ENCODE results near the gene PITRM1.

The PITRM1 gene

DNA sequence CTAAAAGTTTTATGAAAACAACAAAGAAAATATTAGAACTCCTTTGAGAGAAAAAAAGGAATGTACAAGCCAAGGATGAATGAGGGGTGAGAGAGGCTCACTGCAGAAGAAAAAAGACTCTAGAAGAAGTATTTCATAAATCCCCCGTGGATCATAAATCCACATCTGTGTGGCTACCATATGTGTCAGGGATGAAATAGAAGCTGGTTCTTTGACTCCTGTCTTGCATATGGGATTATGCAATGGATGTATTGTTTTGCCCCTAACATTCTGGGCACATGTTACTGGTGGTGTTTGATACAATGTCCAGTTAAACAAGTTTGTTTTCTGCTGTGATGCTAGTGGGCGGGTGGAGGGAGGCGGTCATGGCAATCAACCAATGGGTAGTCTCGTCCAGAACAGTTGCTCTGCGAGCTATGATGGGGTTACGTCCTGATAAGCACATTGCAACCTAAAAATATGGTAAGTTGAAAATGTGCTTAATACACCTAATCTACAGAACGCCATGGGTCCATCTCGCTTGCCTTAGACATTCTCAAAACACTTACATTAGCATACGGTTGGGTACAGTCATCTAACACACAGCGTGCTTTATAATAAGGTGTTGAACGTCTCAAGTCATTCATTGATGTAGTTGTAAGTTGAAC lies 34.1 kb upstream of the PITRM1 start:
- Mint-ChIP-seq H3K4me3 (no peak overlapping the region), H3K27me3 (peaks cover 7% of the 10 kb centered on the region), H3K36me3 (no peaks in the 10 kb centered on the region), H3K9me3 (no peaks in the 10 kb centered on the region), H3K27ac (no peak overlapping the region), H3K4me1 (no peaks in the 10 kb centered on the region)

DNA sequence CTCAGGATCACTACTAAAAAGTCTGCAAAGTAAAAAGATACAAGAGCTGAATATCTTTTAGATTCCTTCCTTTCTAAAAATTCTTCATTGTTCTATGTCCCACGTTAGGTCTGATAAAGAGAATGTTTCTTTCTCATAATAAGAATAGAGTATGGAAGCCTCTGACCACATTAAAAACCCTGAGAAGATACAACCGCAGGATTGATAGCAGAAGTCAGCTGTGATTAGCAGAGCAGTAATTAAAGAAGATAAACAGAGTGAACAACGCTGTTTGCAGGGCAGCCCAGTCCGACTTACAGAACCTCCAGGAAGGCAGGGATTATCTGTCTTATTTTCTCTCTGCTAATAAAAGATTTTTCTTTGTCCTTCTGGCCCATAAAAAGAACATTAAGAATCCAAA lies 31.4 kb upstream of the PITRM1 start:
- peaks cover 17% of the 10 kb centered on the region for H3K27me3 Mint-ChIP-seq
- H3K27ac Mint-ChIP-seq, result no peak overlapping the region

DNA sequence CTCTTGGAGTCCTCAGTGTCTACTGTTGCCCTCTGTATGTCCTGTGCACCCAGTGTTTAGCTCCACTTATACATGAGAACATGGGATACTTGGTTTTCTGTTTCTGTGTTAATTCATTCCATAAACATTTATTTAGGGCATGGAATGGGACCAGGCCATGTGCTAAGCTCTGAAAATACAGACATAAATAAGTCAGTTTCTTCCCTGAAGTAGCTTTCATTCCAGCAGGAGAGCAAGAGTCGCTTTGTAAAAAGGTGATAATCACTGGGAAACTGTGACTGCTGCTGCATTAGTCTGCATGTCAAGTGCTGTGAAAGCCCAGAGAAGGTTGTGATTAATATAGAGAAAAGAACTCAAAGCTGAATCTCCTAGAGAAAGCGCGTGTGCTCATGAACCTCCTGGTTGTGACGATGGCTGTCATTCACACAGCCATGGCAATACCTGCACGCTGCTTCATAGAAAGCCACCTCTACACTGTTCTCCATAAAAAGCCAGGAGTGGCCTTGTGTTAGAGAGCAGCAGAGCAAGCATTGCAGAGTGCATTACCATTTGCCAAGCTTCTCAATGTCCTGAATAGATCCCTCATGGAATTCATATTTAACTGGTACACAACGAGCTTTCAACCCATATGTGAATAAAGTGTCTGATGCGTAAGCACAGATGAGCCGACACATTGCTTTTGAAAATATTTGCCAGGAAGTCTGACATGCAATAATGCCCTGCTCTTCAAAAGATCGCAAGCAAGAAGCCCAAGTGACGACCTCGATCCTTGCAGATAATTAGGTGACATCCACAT lies 30.6 kb upstream of the PITRM1 start:
- Mint-ChIP-seq H3K27ac (no peak overlapping the region), H3K27me3 (peaks cover 21% of the 10 kb centered on the region), H3K4me1 (peaks cover 1% of the 10 kb centered on the region), H3K9me3 (no peaks in the 10 kb centered on the region), H3K36me3 (no peaks in the 10 kb centered on the region), H3K4me3 (no peak overlapping the region)

More for the DNA sequence above, 31.4 kb upstream of the PITRM1 start:
- no peak overlapping the region for H3K4me3 Mint-ChIP-seq
- no peaks in the 10 kb centered on the region for H3K9me3 Mint-ChIP-seq
- no peaks in the 10 kb centered on the region for H3K36me3 Mint-ChIP-seq
- H3K4me1 Mint-ChIP-seq, result no peaks in the 10 kb centered on the region

DNA sequence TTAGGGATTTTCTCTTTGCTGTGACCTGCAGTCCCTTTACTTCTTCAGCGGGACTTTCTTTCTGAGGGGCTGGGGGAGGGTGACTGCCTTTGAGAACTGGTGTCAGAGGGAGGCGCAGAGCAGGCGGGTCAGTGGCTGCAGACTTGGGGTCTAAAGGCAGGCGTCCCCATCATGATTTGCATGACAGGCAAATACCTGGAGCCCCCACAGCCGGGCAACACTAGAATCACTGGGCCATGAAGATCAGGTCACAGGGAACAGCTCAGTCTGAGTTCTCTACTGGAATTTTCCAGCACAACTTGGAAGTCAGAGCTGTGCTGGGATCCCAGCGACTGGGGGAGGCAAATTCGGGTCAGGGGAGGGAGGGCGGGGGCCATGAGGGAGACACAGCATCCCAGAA lies 29.2 kb upstream of the PITRM1 start:
- Mint-ChIP-seq H3K36me3 (no peaks in the 10 kb centered on the region), H3K27ac (no peak overlapping the region), H3K4me1 (peaks cover 9% of the 10 kb centered on the region), H3K27me3 (peaks cover 26% of the 10 kb centered on the region), H3K4me3 (no peak overlapping the region), H3K9me3 (no peaks in the 10 kb centered on the region)

DNA sequence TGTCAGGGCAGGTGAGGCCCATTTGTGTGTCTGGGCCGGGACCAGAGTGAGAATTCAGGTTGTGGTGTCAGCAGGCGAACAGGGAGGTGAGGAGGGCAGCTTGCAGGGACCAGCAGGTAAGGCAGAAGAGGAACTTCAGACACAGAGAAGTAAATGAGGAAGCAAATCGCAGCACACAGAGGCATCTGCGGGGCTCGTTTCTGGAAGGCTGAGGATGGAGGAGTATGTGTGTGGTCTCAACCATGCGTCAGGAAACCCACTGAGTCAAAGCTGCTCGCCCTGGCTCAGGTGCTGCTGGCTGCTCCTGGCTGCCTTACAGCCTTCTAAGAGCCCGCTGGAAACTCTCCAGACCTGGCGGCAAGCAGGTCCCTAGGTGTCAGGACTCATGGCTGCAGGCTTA lies 26.9 kb upstream of the PITRM1 start:
- H3K36me3 Mint-ChIP-seq, result no peaks in the 10 kb centered on the region
- H3K4me1 Mint-ChIP-seq, result peaks cover 9% of the 10 kb centered on the region
- no peaks in the 10 kb centered on the region for H3K9me3 Mint-ChIP-seq
- no peak overlapping the region for H3K4me3 Mint-ChIP-seq
- H3K27ac Mint-ChIP-seq, result no peak overlapping the region
- peaks cover 25% of the 10 kb centered on the region for H3K27me3 Mint-ChIP-seq

DNA sequence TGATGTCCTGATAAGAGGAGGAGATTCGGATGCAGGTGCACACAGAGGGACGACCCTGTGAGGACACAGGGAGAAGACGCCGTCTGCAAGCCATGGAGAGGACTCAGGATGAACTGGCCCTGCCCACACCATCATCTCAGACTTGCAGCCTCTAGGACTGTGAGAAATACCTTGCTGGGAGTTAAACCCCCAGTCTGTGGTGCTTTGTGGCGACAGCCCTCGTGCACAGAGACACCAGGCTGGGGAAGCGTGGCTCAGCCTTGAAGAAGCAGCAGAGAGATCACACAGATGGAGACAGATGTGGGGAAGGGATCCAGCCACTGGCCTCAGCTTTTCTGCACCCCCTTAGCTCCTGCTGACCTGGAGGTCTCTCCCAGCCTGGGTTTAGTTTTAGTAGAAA lies 26.3 kb upstream of the PITRM1 start:
- peaks cover 9% of the 10 kb centered on the region for H3K4me1 Mint-ChIP-seq
- no peaks in the 10 kb centered on the region for H3K9me3 Mint-ChIP-seq
- H3K27me3 Mint-ChIP-seq, result peaks cover 28% of the 10 kb centered on the region
- no peak overlapping the region for H3K27ac Mint-ChIP-seq
- no peaks in the 10 kb centered on the region for H3K36me3 Mint-ChIP-seq
- H3K4me3 Mint-ChIP-seq, result no peak overlapping the region

DNA sequence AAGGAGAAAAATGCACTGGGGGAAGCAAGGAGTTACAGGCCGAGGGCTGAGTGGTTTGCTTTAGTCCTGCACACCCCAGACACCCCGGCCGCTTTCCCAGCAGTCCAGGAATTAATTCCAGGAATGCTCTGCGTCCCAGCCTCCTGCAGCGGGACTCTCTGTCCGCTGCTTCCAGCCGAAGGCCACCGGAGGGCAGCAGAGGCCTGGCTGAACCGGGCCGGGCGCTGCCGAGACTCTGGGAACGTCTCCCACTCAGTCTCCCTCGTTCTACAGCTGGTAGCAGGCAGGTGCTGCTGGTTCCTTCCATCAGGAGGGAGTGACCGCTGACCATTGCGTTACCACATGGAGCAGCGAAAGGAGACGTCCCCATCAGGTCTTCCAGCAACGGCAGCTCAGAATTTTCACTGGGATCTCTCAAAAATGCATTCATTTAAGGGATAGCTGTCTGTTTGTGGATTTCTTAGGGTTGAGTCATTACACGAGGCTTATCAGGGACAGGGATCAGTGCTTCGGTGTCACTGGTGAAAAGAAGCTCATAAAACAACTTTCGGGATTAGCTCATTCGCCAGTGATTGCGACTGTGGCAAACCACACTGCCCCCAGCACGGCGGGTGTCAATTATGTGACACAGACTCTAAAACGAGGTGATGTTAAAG lies 24.9 kb upstream of the PITRM1 start:
- H3K9me3 Mint-ChIP-seq, result no peaks in the 10 kb centered on the region
- peaks cover 30% of the 10 kb centered on the region for H3K27me3 Mint-ChIP-seq

DNA sequence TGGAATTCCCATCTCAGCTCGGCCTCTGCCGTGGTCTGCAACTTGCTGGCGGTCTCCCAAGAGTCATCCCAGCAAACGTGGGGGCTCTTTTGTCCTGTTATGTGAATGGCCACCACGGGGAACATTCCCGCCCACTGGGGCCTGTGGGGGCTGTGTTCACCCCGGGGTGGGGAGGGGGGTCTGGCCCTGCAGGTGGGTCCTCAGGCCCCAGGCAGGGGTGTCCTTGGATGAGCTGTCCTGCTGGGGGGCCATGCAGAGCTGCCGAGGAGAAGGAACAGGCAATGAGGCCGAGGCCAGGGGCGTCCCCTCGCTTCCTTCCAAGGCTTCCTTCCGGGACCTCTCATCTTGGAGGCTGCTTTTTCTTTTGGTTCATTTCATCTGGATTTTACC lies 24.4 kb upstream of the PITRM1 start:
- peaks cover 30% of the 10 kb centered on the region for H3K27me3 Mint-ChIP-seq
- no peaks in the 10 kb centered on the region for H3K9me3 Mint-ChIP-seq
- H3K4me3 Mint-ChIP-seq, result no peak overlapping the region
- peaks cover 13% of the 10 kb centered on the region for H3K4me1 Mint-ChIP-seq
- H3K27ac Mint-ChIP-seq, result no peak overlapping the region
- H3K36me3 Mint-ChIP-seq, result no peaks in the 10 kb centered on the region

More for the DNA sequence above, 24.9 kb upstream of the PITRM1 start:
- peak overlapping the region; percentile 68 for H3K4me3 Mint-ChIP-seq
- H3K27ac Mint-ChIP-seq, result peak overlapping the region; percentile 51
- H3K36me3 Mint-ChIP-seq, result no peaks in the 10 kb centered on the region
- H3K4me1 Mint-ChIP-seq, result peaks cover 13% of the 10 kb centered on the region

DNA sequence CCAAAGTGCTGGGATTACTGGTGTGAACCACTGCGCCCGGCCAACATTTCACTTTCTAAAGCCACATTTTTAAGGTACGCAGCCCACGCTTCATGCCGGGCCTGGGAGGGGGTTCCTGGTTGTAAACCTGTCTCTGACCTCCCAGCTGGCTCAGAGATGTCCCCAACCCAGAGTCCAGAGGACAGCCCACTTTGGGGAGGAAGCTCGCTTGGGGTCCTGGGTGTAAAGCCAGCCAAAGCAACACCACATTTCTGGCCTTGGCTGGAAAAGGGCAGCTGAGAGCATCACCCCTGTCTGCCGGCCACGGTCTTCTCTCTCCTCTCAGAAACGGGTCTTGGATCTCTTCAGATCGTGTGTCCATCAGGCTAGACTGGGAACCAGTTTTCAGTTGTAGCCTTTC lies 23.9 kb upstream of the PITRM1 start:
- Mint-ChIP-seq H3K27ac (no peak overlapping the region), H3K4me1 (peaks cover 13% of the 10 kb centered on the region), H3K27me3 (peaks cover 27% of the 10 kb centered on the region), H3K36me3 (no peaks in the 10 kb centered on the region), H3K9me3 (no peaks in the 10 kb centered on the region), H3K4me3 (no peak overlapping the region)

DNA sequence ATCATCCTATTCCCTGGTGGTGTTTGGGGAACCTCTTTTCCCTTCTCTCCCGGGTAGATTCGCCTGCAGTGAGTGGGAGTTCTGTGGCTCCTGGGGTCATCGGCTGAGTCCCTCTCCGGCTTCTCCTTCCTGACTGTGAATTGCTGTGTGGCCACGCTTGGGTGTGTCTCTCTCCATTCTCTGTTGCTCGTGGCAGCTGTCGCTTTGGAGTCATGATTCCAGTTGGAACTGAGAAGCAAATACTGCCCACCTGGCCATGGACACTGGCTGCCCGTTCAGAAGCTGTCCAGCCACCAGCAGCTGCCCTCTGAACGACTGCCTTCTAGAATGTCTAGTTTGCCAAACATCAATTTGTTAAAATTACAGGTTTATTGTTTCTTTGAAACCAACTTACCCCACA lies 23.1 kb upstream of the PITRM1 start:
- no peak overlapping the region for H3K4me3 Mint-ChIP-seq
- H3K4me1 Mint-ChIP-seq, result peaks cover 13% of the 10 kb centered on the region
- no peaks in the 10 kb centered on the region for H3K9me3 Mint-ChIP-seq
- peaks cover 25% of the 10 kb centered on the region for H3K27me3 Mint-ChIP-seq
- H3K27ac Mint-ChIP-seq, result no peak overlapping the region
- H3K36me3 Mint-ChIP-seq, result no peaks in the 10 kb centered on the region

DNA sequence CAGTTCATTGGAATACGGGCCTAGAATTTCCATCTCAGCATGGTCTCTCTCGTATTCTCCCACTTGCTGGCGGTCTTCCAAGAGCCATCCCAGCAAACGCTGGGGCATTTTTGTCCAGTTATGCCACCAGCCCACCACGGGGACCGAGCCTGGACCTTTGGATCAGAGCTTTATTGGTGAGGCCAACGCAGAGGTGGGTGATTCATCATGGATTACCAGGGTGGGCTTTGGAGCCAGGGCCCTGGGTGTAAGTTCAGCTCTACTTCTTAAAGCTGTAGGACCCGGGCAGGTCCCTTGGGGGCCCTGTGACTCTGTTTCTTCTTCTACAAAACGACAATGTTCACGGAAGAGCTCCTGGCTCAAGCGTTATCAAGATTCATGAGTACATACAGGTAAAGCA lies 22.7 kb upstream of the PITRM1 start:
- peaks cover 13% of the 10 kb centered on the region for H3K4me1 Mint-ChIP-seq

DNA sequence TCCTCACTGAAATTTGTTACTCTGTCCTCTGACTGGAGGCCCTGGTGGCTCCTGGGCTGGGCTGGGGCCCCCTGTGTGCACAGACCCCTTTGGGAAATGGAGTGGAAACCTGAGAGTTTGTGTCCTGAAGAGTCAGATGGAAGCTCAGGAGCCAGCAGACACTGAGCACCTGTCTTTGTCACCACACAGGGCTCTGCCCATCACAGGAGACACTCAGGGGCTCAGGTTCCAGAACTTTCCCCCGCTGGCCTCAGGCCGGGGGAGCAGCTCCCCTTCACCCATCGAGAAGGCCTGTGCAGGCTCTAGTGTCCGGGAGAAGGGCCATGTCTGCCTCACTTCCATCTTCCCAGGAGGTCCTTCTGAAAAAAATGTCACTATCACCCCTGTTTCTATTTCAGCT lies 22.3 kb upstream of the PITRM1 start:
- Mint-ChIP-seq H3K36me3 (no peaks in the 10 kb centered on the region), H3K27me3 (peaks cover 19% of the 10 kb centered on the region), H3K4me3 (no peak overlapping the region), H3K9me3 (no peaks in the 10 kb centered on the region), H3K4me1 (peaks cover 13% of the 10 kb centered on the region), H3K27ac (no peak overlapping the region)

More for the DNA sequence above, 22.7 kb upstream of the PITRM1 start:
- Mint-ChIP-seq H3K27me3 (peaks cover 22% of the 10 kb centered on the region), H3K9me3 (no peaks in the 10 kb centered on the region), H3K4me3 (no peak overlapping the region), H3K27ac (no peak overlapping the region), H3K36me3 (no peaks in the 10 kb centered on the region)

DNA sequence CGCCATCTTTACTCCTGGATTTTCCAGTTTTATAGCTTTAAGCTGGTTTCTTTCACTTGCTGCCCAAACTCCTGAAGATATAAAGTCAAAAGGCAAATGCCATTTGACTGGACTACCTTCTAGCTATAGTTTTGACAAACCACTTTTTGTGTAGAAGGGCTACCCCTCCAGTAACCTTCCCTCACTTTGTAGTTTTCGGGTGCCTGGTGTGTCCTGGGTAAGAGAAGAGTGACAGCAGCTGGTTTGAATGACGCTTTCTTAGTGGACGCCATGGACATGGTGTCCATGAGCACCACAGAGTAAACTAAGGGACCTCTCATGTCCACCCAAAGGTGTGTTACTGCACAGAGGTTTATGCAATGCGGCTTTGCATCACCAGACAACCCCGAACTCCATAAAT lies 21.2 kb upstream of the PITRM1 start:
- Mint-ChIP-seq H3K36me3 (no peaks in the 10 kb centered on the region), H3K27me3 (peaks cover 14% of the 10 kb centered on the region), H3K9me3 (no peaks in the 10 kb centered on the region), H3K27ac (no peak overlapping the region), H3K4me3 (no peak overlapping the region), H3K4me1 (peaks cover 13% of the 10 kb centered on the region)

DNA sequence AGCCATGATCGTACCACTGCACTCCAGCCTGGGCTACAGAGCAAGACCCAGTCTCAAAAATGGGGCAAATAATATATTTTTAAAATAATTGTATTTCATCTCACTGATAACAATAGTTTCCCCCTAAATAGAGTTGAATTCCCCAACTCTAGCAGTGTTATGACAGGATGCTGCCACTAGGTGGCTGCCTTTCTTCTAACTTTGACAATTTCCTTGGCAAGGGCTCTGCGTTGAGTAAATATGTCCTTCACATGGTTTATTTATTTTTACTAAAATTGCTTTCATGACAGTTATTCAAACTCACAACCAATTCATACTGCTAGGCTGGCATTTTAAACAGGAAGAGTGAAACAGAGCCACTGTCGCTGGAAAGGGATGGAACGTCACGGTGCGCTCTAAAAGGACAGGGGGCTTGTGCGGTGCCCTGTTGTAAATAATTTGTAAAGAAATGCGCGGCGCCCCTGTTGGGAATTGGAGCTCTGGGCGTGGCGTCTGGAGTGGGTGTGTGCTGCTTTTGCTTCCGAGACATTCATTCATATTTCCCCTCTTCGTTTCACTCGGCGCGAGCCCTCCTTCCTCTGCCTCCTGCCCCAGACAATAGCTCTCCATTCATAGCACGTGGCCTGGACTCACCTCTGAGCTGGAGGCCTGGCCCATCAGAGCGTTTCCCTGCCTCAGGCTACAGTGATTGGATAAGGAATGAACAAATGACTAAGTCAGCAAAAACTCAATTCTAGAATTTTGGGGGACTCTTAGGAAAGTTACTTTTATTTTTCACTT lies 20.5 kb upstream of the PITRM1 start:
- H3K27me3 Mint-ChIP-seq, result peaks cover 8% of the 10 kb centered on the region
- H3K9me3 Mint-ChIP-seq, result no peaks in the 10 kb centered on the region
- peaks cover 10% of the 10 kb centered on the region for H3K4me1 Mint-ChIP-seq
- no peaks in the 10 kb centered on the region for H3K36me3 Mint-ChIP-seq
- peak overlapping the region; percentile 35 for H3K27ac Mint-ChIP-seq
- peak overlapping the region; percentile 4 for H3K4me3 Mint-ChIP-seq

DNA sequence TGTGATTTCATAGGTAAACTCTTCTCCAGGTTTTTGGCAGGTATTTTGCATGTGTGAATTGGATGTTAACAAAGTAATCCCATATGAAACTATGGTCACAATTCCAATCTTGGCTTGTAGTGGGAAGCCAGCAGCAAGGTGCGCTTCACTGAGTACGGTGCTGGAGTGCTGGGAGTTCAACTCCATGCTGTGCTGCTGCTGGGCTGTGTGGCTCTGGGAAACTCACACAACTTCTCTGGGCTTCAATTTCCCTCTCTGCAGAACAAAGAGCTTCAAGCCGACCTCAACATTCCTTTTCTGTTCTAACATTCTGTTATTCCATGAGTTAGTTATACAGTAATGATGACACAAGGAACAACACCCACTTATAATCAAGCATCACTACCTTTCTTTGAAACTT lies 18.2 kb upstream of the PITRM1 start:
- no peak overlapping the region for H3K27ac Mint-ChIP-seq
- no peaks in the 10 kb centered on the region for H3K9me3 Mint-ChIP-seq
- H3K4me3 Mint-ChIP-seq, result no peak overlapping the region
- peaks cover 18% of the 10 kb centered on the region for H3K4me1 Mint-ChIP-seq
- no peaks in the 10 kb centered on the region for H3K36me3 Mint-ChIP-seq
- peaks cover 5% of the 10 kb centered on the region for H3K27me3 Mint-ChIP-seq

Data from activated naive CD4-positive, alpha-beta T cell treated with anti-CD3 and anti-CD28 coated beads, Interleukin-2, amount 50 U/mL, for 24 hours (primary cell).